ENCODE data around the gene TRIOBP.

GRCh38 chr22:37733625-37734401, 37.0 kb downstream of the TRIOBP start:
- TF ChIP-seq, protein P1, sequence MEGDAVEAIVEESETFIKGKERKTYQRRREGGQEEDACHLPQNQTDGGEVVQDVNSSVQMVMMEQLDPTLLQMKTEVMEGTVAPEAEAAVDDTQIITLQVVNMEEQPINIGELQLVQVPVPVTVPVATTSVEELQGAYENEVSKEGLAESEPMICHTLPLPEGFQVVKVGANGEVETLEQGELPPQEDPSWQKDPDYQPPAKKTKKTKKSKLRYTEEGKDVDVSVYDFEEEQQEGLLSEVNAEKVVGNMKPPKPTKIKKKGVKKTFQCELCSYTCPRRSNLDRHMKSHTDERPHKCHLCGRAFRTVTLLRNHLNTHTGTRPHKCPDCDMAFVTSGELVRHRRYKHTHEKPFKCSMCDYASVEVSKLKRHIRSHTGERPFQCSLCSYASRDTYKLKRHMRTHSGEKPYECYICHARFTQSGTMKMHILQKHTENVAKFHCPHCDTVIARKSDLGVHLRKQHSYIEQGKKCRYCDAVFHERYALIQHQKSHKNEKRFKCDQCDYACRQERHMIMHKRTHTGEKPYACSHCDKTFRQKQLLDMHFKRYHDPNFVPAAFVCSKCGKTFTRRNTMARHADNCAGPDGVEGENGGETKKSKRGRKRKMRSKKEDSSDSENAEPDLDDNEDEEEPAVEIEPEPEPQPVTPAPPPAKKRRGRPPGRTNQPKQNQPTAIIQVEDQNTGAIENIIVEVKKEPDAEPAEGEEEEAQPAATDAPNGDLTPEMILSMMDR (conservative IDR thresholded peaks at IDR 0.05): no peak
- TF ChIP-seq ZFX (IDR thresholded peaks at IDR 0.05): no peak
